ENCODE results near the gene DHX15.

GRCh38 chr4:24508541-24508940 is 75.8 kb downstream of the DHX15 start:
- TF ChIP-seq EP300 (IDR thresholded peaks at IDR 0.05; ENCODE audit: borderline replicate concordance) (no peak), CEBPB (IDR thresholded peaks at IDR 0.05) (no peak), MAX (IDR thresholded peaks at IDR 0.05) (no peak), YY1 (IDR thresholded peaks at IDR 0.05; ENCODE audit: low read depth) (no peak), TEAD4 (IDR thresholded peaks at IDR 0.05) (no peak), REST (IDR thresholded peaks at IDR 0.05; ENCODE audit: low read depth) (no peak), FOXM1 (IDR thresholded peaks at IDR 0.05; ENCODE audit: borderline replicate concordance, low read depth) (no peak), NFIC (IDR thresholded peaks at IDR 0.05) (no peak), EGR1 (IDR thresholded peaks at IDR 0.05) (no peak), CREB1 (IDR thresholded peaks at IDR 0.05; ENCODE audit: low read depth) (no peak), TCF12 (IDR thresholded peaks at IDR 0.05; ENCODE audit: low read depth) (no peak), RAD21 (IDR thresholded peaks at IDR 0.05; ENCODE audit: low read depth) (no peak), TAF1 (IDR thresholded peaks at IDR 0.05; ENCODE audit: low read depth) (no peak)
